A549 treated with AZD2906 at 1 μM for 4 hours (cell line): Measurements from ENCODE around the gene KCTD16. TPM values are rescaled to one million over a fixed set of nuclear protein-coding genes. Genes with fewer than 3 reads are reported as not detected.

Source experiments
- total RNA-seq: library from RNA; stranded (reverse); fragments of 200-300 nt; extraction: Qiagen RNA extraction; gene quantifications from 5 replicates; pipeline ENCODE4 v1.2.3, GENCODE V29; 2022

Gene KCTD16
- 0.01 to 0.07 TPM (median 0.03 TPM) in 5 replicates for total RNA-seq

DNA sequence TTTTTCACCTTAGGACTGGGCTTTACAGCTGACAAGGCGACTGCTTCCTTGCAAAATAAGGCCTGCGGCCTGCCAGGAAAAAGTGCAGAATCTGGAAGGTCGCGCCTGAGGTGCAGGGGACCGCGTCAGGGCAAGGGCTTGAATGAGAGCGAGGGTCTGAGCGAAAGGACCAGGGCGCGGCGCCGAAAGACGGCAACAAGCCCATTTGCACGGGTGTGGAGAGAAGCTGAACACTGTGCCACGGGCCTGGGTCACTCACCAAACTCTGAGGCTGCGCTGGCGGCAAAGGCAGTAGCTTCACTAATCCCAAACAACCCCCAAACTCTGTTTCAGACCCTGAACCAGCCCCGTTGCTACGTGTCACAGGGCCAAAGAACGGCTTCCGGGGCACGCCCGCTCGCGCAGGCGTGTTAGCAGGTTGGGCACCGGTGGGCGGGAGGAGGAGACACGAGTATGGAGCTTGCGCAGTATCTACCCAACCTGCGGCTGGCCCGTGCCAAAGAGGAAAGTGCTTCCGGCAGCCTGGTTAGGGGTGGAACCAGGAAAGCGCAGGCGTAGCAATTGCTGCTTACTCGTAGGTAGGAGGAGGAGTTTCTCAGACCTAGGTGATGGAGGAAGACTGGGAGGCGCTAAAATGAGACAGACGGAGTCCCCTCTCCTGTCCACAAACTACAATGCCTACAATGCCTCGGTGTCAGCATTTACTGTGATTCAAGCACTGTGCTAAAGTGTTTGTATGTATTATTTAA, at the start of gene KCTD16, which contains the start of gene YIPF5:
KCTD16 (plus strand) TSS at position 598 of the 749 bp plus-strand sequence.
YIPF5 (minus strand) TSS at position 384 of the 749 bp plus-strand sequence. CDS start 704 bp downstream, outside the sequence.

Other genes with a start within 250 kb of the KCTD16 start
- gene YIPF5, start 214 bp upstream of the KCTD16 start, total RNA-seq = 59.6 to 82.6 TPM (median 66.6 TPM) in 5 replicates